SJSA1 (cell line): ENCODE data around the gene NUBP2. TPM values are rescaled to one million over a fixed set of nuclear protein-coding genes. Genes with fewer than 3 reads are reported as not detected.

Experiments used
- DNase-seq, 2 experiments: peaks; one replicate each; pipeline ENCODE4 v3.0.0-alpha.2; 2015 to 2020; ENCODE audit warnings: low spot score in 2 of 2, low read depth in 1 of 2
- H3K27ac ChIP-seq: fragments of 250-450 bp; sonication (Bioruptor Pico); 2 replicates; pipeline ENCODE4 v1.5.1; 2020; ENCODE audit warnings: mild to moderate bottlenecking, moderate library complexity
- H3K27me3 ChIP-seq: fragments of 250-450 bp; sonication (Bioruptor Pico); replicated peaks from 2 replicates; pipeline ENCODE4 v1.5.1; 2020; ENCODE audit warnings: mild to moderate bottlenecking, moderate library complexity
- H3K36me3 ChIP-seq: fragments of 250-450 bp; sonication (Bioruptor Pico); 2 replicates; pipeline ENCODE4 v1.5.1; 2020; ENCODE audit warnings: mild to moderate bottlenecking
- H3K4me1 ChIP-seq: fragments of 250-450 bp; sonication (Bioruptor Pico); replicated peaks from 2 replicates; pipeline ENCODE4 v1.6.1; 2021; ENCODE audit warnings: mild to moderate bottlenecking
- H3K4me3 ChIP-seq: fragments of 250-450 bp; sonication (Bioruptor Pico); 2 replicates; pipeline ENCODE4 v1.5.1; 2020; ENCODE audit warnings: mild to moderate bottlenecking
- H3K9me3 ChIP-seq: fragments of 250-450 bp; sonication (Bioruptor Pico); replicated peaks from 2 replicates; pipeline ENCODE4 v1.5.1; 2020; ENCODE audit warnings: mild to moderate bottlenecking
- total RNA-seq: library from RNA; depleted of rRNA; stranded (reverse); fragments of >200 nt; shearing (Covaris generic); gene quantifications from 2 replicates; pipeline ENCODE4 v1.2.3, GENCODE V29; 2014

The NUBP2 gene
- total RNA-seq, 1 experiment from 2014 or later = 117 TPM

- no peaks in the 10 kb centered on the region for H3K9me3 ChIP-seq
- no peak overlapping the region for H3K4me3 ChIP-seq
- H3K27me3 ChIP-seq = no peaks in the 10 kb centered on the region
- no peak overlapping the region for H3K27ac ChIP-seq
- peaks cover 83% of the 10 kb centered on the region for H3K36me3 ChIP-seq
- no peak for DNase-seq
- peaks cover 42% of the 10 kb centered on the region for H3K4me1 ChIP-seq
Measured at GRCh38 chr16:1747934-1748333, 34.8 kb upstream of the NUBP2 start.

DNA sequence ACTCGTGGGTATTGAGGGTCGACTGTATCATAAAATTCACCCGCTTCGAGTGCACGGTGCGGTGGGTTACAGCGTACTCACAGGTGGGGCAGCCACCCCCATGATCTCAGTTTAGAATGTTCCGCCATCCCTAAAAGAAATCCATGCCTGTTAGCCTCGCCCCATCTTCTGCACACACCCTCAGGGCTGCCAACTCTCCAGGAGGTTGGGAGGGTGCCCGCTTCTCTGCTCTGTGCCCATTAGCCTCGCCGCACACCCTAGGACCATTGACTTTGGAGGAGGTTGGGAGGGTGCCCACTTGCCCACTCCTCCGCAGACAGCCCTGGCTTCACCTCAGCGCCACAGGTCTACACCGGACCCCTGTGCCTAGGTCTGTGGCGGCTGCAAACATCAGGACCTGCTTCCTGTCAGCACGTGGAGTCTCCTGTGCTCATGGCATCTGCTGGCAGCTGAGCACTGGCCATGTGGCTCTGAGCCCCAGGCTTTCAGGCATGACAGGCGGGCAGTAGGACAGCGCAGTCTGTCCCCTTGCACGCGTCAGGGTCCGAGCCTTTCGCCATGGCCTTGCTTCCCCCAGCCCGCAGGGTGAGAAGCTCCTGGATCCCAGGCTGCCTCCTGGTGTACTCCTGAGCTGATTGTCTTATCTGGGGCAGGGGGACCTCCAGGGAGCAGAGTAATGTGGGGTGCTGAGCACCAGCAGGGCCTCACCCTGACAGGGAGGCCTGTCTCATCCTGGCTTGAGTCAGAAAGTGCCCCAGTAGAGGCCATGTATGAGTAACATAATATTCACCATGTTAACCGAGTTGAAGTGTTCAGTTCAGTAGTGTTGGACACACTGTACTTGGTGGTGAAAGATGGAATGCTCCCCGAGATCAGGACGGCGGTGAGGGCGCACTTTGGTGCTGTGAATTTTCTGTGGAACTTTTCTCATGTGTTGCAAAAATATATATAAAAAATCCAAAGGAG, 33.3 kb upstream of the NUBP2 start:
- H3K4me3 ChIP-seq = no peak overlapping the region
- H3K9me3 ChIP-seq = no peaks in the 10 kb centered on the region
- H3K27me3 ChIP-seq = no peaks in the 10 kb centered on the region
- peaks cover 30% of the 10 kb centered on the region for H3K4me1 ChIP-seq
- H3K36me3 ChIP-seq = peaks cover 84% of the 10 kb centered on the region
- H3K27ac ChIP-seq = no peak overlapping the region
- no peak for DNase-seq

GRCh38 chr16:1751946-1752345, 30.8 kb upstream of the NUBP2 start:
- Histone ChIP-seq H3K27ac (no peak overlapping the region), H3K4me1 (peaks cover 5% of the 10 kb centered on the region), H3K36me3 (peaks cover 88% of the 10 kb centered on the region), H3K9me3 (no peaks in the 10 kb centered on the region), H3K4me3 (no peak overlapping the region), H3K27me3 (no peaks in the 10 kb centered on the region)
- DNase-seq = no peak

- DNase-seq = no peak
- Histone ChIP-seq H3K4me1 (no peaks in the 10 kb centered on the region), H3K9me3 (no peaks in the 10 kb centered on the region), H3K27me3 (no peaks in the 10 kb centered on the region), H3K36me3 (peaks cover 84% of the 10 kb centered on the region), H3K27ac (no peak overlapping the region), H3K4me3 (no peak overlapping the region)
Measured at GRCh38 chr16:1752853-1753252, 29.9 kb upstream of the NUBP2 start.

DNA sequence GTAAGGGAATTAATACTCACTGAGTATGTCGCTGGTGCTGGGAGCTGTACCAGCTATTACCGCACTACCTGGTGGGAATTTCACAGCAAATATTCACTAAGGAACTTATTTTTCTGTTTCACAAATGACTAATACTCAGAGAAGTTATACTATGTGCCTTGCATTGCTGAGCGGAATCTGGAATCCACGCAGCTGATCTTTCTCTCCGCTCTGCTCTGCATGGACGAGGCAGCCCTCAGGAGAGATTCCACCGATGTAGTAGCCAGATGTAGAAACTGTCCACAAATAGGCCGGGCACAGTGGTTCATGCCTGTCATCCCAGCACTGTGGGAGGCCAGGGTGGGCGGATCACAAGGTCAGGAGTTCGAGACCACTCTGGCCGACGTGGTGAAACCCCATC, 28.6 kb upstream of the NUBP2 start:
- Histone ChIP-seq H3K36me3 (peaks cover 82% of the 10 kb centered on the region), H3K27ac (no peak overlapping the region), H3K4me1 (no peaks in the 10 kb centered on the region), H3K4me3 (no peak overlapping the region), H3K27me3 (no peaks in the 10 kb centered on the region), H3K9me3 (no peaks in the 10 kb centered on the region)
- DNase-seq = no peak

DNA sequence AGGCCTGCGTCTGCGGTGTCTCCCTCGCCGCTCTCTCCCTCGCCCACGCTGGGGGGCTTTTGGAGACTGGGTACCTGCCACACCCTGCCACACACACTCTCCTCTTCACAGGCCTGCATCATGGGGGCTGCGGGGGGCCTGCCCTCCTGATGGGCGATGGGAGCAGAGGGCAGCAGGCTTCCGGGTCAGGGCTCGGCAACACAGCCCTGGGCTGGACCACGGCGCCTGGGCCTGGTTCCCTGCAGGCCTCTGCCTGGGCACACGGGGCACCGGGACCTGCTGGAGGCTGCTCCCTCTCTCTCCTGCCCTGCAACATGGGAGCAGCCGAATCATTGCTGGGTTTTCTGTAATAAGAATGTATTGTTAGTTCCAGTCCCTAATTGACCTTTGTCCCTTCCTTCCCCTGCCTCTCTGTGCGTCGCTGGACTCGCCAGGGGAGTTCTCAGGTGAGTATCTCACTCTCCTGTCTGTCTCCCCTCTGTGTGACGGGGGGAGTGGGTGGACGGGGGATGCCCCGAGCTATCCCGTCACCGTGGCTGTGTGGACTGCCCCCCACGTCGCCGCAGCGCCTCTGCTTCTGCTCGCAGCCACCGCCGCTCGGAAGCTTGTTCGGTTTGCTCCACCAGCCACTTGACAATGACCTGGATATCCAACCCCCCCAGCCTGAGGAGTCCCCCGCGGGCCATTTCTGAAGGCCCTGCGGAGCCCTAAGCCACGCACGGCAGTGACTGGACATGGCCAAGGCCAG, 24.9 kb upstream of the NUBP2 start:
- no peak for DNase-seq
- Histone ChIP-seq H3K9me3 (no peaks in the 10 kb centered on the region), H3K4me1 (no peaks in the 10 kb centered on the region), H3K4me3 (no peak overlapping the region), H3K36me3 (peaks cover 80% of the 10 kb centered on the region), H3K27me3 (no peaks in the 10 kb centered on the region), H3K27ac (no peak overlapping the region)

GRCh38 chr16:1758923-1759322, 23.8 kb upstream of the NUBP2 start:
- Histone ChIP-seq H3K27ac (no peak overlapping the region), H3K36me3 (peaks cover 78% of the 10 kb centered on the region), H3K9me3 (no peaks in the 10 kb centered on the region), H3K4me3 (no peak overlapping the region), H3K4me1 (no peaks in the 10 kb centered on the region), H3K27me3 (no peaks in the 10 kb centered on the region)
- DNase-seq = no peak

DNA sequence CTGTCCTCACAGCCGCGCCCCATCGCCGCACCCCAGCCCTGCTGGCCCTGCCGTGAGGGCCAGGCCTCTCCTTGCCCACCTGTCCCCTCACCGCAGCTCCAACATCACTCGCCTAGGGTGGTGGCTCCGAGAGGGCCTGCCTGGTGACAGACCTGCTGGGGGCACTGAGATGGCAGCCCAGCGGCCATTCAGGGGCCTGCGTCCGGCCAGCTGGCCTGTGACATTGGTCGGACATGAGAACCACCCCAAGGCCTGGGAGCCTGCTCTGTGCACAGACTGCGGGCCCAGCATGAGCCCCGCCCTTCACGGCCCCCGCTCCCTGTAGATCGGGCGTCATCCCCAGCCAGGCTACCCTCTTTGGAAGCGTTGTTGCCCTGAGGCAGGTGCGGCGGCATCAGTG, 23.2 kb upstream of the NUBP2 start:
- H3K4me1 ChIP-seq = no peaks in the 10 kb centered on the region
- H3K36me3 ChIP-seq = peaks cover 78% of the 10 kb centered on the region
- no peak for DNase-seq
- H3K27ac ChIP-seq = no peak overlapping the region
- no peaks in the 10 kb centered on the region for H3K27me3 ChIP-seq
- no peak overlapping the region for H3K4me3 ChIP-seq
- H3K9me3 ChIP-seq = no peaks in the 10 kb centered on the region

DNA sequence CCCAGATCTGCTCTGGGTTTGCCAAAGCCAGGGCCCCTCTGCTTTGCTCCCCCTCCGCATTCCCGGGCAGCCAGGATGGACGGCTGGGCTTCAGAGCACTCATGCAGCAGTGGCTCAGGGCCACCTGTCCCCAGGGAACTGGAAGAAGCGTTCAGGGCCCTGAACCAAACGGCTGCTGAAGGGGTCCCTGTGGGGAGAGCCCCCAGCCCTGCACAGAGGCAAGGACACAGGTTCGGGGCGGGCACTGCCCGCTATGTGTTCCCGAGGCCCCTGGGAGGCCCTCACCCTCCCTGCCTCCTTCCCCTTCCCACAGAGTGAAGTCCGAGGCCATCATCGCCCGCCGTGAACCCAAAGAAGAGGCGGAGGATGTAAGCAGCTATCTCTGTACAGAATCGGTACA, 21.8 kb upstream of the NUBP2 start:
- H3K27ac ChIP-seq = no peak overlapping the region
- H3K4me1 ChIP-seq = no peaks in the 10 kb centered on the region
- peaks cover 84% of the 10 kb centered on the region for H3K36me3 ChIP-seq
- no peak for DNase-seq
- H3K27me3 ChIP-seq = no peaks in the 10 kb centered on the region
- no peaks in the 10 kb centered on the region for H3K9me3 ChIP-seq
- H3K4me3 ChIP-seq = no peak overlapping the region

DNA sequence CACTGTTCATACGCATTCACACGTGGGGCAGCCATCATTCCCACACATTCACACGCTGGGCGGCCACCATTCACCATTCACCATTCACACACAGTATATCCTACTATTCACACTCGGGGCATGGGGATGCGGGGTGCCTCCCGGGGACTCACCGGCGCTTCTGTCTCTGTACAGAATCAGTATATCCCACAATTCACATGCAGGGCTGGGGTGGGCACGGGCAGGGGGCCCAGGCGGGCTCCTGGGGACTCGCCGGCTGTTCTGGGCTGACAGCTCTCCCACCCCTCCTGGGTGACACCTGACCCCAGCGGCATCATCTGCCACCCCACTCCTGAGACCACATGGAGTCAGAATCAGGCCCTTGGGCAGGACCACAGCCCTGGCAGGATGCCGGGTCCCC, 21.0 kb upstream of the NUBP2 start:
- Histone ChIP-seq H3K4me1 (no peaks in the 10 kb centered on the region), H3K9me3 (no peaks in the 10 kb centered on the region), H3K4me3 (no peak overlapping the region), H3K27ac (no peak overlapping the region), H3K36me3 (peaks cover 84% of the 10 kb centered on the region), H3K27me3 (no peaks in the 10 kb centered on the region)
- DNase-seq = no peak

- Histone ChIP-seq H3K27me3 (no peaks in the 10 kb centered on the region), H3K9me3 (no peaks in the 10 kb centered on the region), H3K27ac (no peak overlapping the region), H3K36me3 (peaks cover 89% of the 10 kb centered on the region), H3K4me3 (no peak overlapping the region), H3K4me1 (no peaks in the 10 kb centered on the region)
- no peak for DNase-seq
Measured at GRCh38 chr16:1762196-1762878, 20.4 kb upstream of the NUBP2 start.

- no peak for DNase-seq
- Histone ChIP-seq H3K4me1 (no peaks in the 10 kb centered on the region), H3K9me3 (no peaks in the 10 kb centered on the region), H3K27me3 (no peaks in the 10 kb centered on the region), H3K27ac (no peak overlapping the region), H3K36me3 (peaks cover 90% of the 10 kb centered on the region), H3K4me3 (no peak overlapping the region)
Measured at GRCh38 chr16:1762879-1763520, 19.8 kb upstream of the NUBP2 start.
